ENCODE measurements around the gene EXOSC1.
"Not testable (repeated sequence)": the region's sequence is repeated elsewhere in the genome, so short reads cannot be mapped to it uniquely, and the experiment has no call there.

The EXOSC1 gene

DNA sequence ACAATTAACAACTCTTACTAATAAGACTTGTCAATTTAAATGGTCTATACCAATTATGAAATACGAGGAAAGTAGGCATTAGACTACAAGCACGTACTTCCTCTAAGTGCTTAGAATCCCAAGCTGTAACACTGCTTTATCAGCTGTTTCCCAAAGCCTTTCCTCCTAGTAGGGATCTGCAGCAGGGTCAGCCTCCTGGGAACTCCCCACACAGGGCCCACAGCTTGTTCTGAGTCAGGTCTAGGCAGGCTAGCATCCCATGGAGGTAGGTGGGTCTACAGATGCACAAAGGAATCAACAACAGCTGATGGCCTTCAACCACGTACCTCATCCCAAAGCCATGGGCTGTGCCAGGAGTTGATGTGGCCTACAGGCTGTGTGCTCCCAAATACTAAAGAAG lies 37.7 kb upstream of the EXOSC1 start:
- TF ChIP-seq, protein P1, sequence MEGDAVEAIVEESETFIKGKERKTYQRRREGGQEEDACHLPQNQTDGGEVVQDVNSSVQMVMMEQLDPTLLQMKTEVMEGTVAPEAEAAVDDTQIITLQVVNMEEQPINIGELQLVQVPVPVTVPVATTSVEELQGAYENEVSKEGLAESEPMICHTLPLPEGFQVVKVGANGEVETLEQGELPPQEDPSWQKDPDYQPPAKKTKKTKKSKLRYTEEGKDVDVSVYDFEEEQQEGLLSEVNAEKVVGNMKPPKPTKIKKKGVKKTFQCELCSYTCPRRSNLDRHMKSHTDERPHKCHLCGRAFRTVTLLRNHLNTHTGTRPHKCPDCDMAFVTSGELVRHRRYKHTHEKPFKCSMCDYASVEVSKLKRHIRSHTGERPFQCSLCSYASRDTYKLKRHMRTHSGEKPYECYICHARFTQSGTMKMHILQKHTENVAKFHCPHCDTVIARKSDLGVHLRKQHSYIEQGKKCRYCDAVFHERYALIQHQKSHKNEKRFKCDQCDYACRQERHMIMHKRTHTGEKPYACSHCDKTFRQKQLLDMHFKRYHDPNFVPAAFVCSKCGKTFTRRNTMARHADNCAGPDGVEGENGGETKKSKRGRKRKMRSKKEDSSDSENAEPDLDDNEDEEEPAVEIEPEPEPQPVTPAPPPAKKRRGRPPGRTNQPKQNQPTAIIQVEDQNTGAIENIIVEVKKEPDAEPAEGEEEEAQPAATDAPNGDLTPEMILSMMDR (conservative IDR thresholded peaks at IDR 0.05), result no peak
- H3K27ac ChIP-seq, result no peak overlapping the region

DNA sequence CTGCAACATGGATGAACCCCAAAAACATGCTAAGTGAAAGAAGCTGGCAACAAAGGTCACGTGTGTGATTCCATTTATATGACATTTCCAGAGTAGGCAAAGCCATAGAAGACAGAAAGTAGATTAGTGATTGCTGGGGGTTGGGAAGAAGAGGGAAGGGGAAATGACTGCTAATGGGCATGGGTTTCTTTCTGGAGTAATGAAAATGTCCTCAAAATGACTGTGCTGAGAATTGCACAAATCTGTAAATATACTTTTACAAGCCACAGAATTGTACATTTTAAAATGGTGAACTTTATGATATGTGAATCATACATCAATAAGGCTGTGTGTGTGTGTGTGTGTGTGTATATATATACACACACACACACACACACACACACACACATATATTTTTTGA lies 36.6 kb upstream of the EXOSC1 start:
- TF ChIP-seq, protein P1 (conservative IDR thresholded peaks at IDR 0.05), result no peak
- no peak overlapping the region for H3K27ac ChIP-seq

DNA sequence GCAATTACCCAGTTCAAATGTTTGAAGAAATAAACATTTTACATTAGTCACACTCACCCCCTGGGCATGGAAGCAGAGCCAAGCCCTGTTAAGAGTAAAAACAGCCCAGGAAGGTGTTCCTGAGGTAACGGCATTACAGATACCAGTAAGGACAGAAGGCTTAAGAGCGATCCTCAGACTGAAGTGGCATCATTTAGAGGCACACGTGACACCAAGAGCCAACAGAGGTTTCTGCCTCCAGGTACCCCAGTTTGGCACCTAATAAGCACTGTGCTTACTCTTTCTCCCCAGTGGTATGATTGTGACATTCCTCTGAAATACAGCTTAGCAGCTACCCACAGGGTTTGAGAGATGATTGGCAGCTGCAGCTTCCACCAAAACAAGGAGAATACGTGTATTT lies 35.3 kb upstream of the EXOSC1 start:
- H3K27ac ChIP-seq, result no peak overlapping the region
- TF ChIP-seq, protein P1 (conservative IDR thresholded peaks at IDR 0.05), result no peak

DNA sequence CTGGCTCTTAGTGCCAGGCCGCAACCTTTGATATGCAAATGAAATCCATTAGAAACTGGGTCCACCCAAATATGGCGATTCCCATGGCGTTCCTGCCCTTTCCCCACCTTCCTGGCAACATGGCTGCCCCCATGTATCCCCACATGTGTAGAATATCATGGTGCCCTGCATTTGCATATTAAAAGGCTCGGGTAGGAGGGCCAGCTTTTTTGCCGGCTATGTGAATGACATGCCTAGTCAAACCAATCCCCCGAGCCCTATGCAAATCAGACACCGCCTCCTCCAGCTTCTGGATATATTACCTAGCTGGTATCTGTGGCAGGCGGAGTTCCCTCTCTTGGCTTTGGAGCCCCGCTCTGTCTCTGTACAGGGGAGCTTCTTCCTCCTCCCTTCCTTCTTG lies 34.1 kb upstream of the EXOSC1 start:
- H3K27ac ChIP-seq, result no peak overlapping the region
- TF ChIP-seq, protein P1 (conservative IDR thresholded peaks at IDR 0.05), result no peak

DNA sequence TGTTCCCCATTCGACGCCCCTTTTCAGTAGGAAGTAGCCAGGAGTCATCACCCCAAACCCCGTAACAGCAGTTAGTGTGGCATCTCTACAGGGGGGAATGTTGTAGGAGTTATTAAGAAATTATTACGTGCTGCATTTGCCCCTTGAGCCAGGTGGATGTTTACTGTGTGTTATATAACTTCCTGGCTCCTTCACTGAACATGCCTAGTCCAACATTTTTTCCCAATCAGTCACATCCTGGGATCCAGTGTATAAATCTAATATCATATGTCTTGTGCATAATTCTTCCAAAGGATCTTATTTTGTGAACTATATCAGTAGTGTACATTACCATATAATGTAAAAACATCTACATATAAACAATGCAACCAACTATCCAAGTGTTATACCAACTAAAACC lies 33.6 kb upstream of the EXOSC1 start:
- H3K27ac ChIP-seq, result not testable (repeated sequence)

DNA sequence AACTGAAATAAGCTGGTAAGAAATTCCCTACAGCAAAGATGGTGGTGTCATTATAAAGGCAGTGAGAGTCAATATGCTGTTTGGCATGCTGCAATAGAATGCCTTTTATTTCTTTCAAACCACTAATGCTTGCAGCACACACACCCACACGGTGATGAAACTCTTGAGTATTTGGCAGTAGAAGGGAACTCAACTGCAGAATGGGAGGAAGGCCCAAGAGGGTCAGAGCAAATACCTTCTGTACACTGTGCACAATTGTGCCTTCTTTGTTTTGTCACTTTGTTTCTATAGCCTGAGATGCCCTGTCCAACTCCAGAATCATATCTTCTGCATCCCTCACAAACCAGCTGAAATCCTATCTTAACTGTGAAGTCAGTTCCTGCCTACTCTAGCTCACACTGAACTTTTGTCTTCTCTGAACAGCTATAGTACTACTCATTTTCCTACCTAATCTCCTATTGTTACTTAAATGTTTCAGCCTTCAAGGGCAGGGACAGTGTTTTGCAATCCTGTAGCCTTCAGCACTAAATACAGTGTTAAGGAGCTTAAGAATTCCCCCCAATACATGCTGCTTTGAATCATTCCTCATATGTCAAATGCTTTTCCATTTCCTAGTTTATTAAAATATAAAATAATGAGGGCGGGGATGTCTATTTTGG lies 30.3 kb upstream of the EXOSC1 start:
- H3K27ac ChIP-seq, result no peak overlapping the region
- TF ChIP-seq, protein P1 (conservative IDR thresholded peaks at IDR 0.05), result no peak

DNA sequence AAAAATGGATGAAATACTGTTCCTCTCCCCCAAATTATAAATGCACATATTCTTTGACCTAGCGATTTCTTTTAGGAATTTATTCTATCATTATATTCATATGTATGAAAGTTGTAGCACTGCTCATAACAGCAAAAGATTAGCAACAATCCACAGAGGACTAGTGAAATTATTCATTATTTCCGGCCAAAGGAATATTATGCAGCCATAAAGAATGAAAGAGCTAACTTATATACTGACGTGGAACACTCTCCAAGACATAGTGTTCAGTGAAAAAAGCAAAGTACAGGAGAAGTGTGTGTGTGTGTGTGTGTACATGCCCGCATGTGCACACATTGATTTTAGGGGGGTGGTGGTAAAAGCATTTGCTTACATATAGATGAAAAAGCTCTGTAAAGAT lies 29.1 kb upstream of the EXOSC1 start:
- no peak overlapping the region for H3K27ac ChIP-seq
- TF ChIP-seq, protein P1 (conservative IDR thresholded peaks at IDR 0.05), result no peak

DNA sequence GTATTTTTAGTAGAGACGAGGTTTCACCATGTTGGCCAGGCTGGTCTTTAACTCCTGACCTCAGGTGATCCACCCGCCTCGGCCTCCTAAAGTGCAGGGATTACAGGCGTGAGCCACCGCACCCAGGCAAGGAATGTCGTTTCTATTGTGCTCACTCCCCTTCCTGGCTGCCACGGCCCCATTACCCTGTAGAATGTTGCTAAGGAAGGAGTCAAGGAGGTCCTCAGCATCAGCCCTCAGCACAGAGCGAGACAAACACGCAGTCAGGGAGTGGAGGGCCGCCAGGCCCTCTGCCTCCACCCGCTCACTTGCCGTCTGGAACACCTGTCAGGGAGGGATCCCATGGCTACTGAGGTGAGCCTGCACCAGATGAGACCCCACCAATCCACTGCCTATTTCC lies 23.0 kb upstream of the EXOSC1 start:
- H3K27ac ChIP-seq, result not testable (repeated sequence)

DNA sequence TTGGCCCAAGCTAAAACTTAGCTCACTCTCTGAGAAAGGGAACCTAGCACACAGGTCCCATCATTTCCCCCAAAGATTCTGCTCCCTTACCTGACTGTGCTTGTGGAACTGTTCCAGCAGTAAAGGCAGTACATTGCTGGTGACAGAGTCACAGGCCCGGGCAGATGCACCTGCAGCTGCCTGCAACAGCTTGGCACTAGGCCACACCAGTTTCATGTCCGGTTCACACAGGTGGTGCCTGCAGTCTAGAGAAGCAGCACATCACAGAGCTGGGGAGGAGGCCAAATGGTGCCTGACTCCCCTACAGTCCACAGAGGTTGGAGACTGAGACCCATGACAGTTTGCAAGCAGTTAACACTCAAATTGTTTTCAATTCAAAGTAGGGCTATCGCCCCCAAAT lies 22.4 kb upstream of the EXOSC1 start:
- TF ChIP-seq, protein P1 (conservative IDR thresholded peaks at IDR 0.05), result no peak
- no peak overlapping the region for H3K27ac ChIP-seq
